HEK293 (cell line): ENCODE results near the gene IGLON5.
A peak's percentile ranks its signal among the peaks of the same experiment; 100 is the strongest.

Experiments
- CTCF ChIA-PET: fragments of 350-600 bp; formaldehyde crosslinking; extraction: SDS; loops from one replicate; lab custom pipeline; 2021; ENCODE audit warnings: antibody characterized with exemption; lab: Yijun Ruan, JAX
- POLR2A ChIA-PET: fragments of 300-600 bp; formaldehyde crosslinking; extraction: SDS; loops from one replicate; lab custom pipeline; 2020; ENCODE audit warnings: antibody characterized with exemption, inconsistent platforms; lab: Yijun Ruan, JAX
- H3K27ac ChIP-seq: fragments of 200-500 bp; sonication (Bioruptor generic); 2 replicates; pipeline ENCODE4 v1.5.1; 2014; ENCODE audit warnings: low read depth, low read length, control low read depth, inconsistent platforms; ENCODE audit errors: extremely low read depth
- H3K36me3 ChIP-seq, 2 experiments: fragments of 200-500 bp in 1 of 2; sonication (Bioruptor generic) in 1 of 2; 1 replicate in 1 of 2; 2 replicates in 1 of 2; pipeline ENCODE4 v1.5.1; 2014 to 2017; ENCODE audit warnings: inconsistent platforms in 2 of 2, low read length in 2 of 2; ENCODE audit not compliant: control insufficient read depth in 2 of 2, insufficient read depth in 1 of 2
- H3K4me1 ChIP-seq: fragments of 200-500 bp; sonication (Bioruptor generic); 2 replicates; pipeline ENCODE4 v1.5.1; 2014; ENCODE audit warnings: mild to moderate bottlenecking, low read length, inconsistent platforms; ENCODE audit not compliant: control insufficient read depth, insufficient read depth
- H3K4me3 ChIP-seq: 2 replicates; pipeline ENCODE4 v1.5.1; 2011; ENCODE audit warnings: low read depth, mild to moderate bottlenecking, control low read depth, low read length, moderate library complexity
- H3K9me3 ChIP-seq: fragments of 200-500 bp; sonication (Bioruptor generic); 2 replicates; pipeline ENCODE4 v1.5.1; 2014; ENCODE audit warnings: low read depth, low read length, inconsistent platforms; ENCODE audit not compliant: control insufficient read depth, insufficient read depth
- GFI1B ChIP-seq: fragments of 450-650 bp; formaldehyde crosslinking; IDR thresholded peaks from 2 replicates; pipeline ENCODE4 v1.5.1; 2016; ENCODE audit warnings: missing biosample characterization, missing genetic modification characterization
- GLIS2 ChIP-seq: fragments of 450-650 bp; formaldehyde crosslinking; IDR thresholded peaks from 2 replicates; pipeline ENCODE4 v1.5.1; 2016; ENCODE audit warnings: missing biosample characterization, missing genetic modification characterization
- KLF16 ChIP-seq: fragments of 450-650 bp; formaldehyde crosslinking; IDR thresholded peaks from 2 replicates; pipeline ENCODE4 v1.5.1; 2017; ENCODE audit warnings: missing biosample characterization, missing genetic modification characterization
- MEIS1 ChIP-seq: sonication (generic); formaldehyde crosslinking; IDR thresholded peaks from 2 replicates; pipeline ENCODE4 v1.8.1; 2022; ENCODE audit warnings: missing genetic modification reagents, mild to moderate bottlenecking, borderline replicate concordance
- OSR2 ChIP-seq: fragments of 450-650 bp; formaldehyde crosslinking; IDR thresholded peaks from 2 replicates; pipeline ENCODE4 v1.5.1; 2016; ENCODE audit warnings: missing biosample characterization, missing genetic modification characterization
- REPIN1 ChIP-seq: fragments of 450-650 bp; formaldehyde crosslinking; IDR thresholded peaks from 2 replicates; pipeline ENCODE4 v1.5.1; 2017; ENCODE audit warnings: missing biosample characterization, missing genetic modification characterization, low read depth
- ZBTB21 ChIP-seq: fragments of 450-650 bp; formaldehyde crosslinking; IDR thresholded peaks from 2 replicates; pipeline ENCODE4 v1.5.1; 2017; ENCODE audit warnings: missing biosample characterization, missing genetic modification characterization
- ZBTB8A ChIP-seq: fragments of 450-650 bp; formaldehyde crosslinking; IDR thresholded peaks from 2 replicates; pipeline ENCODE4 v1.5.1; 2016; ENCODE audit warnings: missing biosample characterization, missing genetic modification characterization
- ZEB2 ChIP-seq: fragments of 450-650 bp; formaldehyde crosslinking; IDR thresholded peaks from 2 replicates; pipeline ENCODE4 v1.5.1; 2016; ENCODE audit warnings: missing biosample characterization, missing genetic modification characterization
- ZFHX2 ChIP-seq: fragments of 450-650 bp; formaldehyde crosslinking; conservative IDR thresholded peaks from 2 replicates; pipeline ENCODE4 v1.5.1; 2016; ENCODE audit warnings: missing biosample characterization, missing genetic modification characterization
- ZNF157 ChIP-seq: fragments of 450-650 bp; formaldehyde crosslinking; IDR thresholded peaks from 2 replicates; pipeline ENCODE4 v1.5.1; 2016; ENCODE audit warnings: missing biosample characterization, missing genetic modification characterization
- ZNF169 ChIP-seq: fragments of 450-650 bp; formaldehyde crosslinking; IDR thresholded peaks from 2 replicates; pipeline ENCODE4 v1.5.1; 2016; ENCODE audit warnings: missing biosample characterization, missing genetic modification characterization
- ZNF19 ChIP-seq: fragments of 450-650 bp; formaldehyde crosslinking; IDR thresholded peaks from 2 replicates; pipeline ENCODE4; 2016; ENCODE audit warnings: missing biosample characterization, missing genetic modification characterization, low read depth
- ZNF214 ChIP-seq: fragments of 450-650 bp; formaldehyde crosslinking; IDR thresholded peaks from 2 replicates; pipeline ENCODE4 v1.5.1; 2017; ENCODE audit warnings: missing biosample characterization, mild to moderate bottlenecking, missing genetic modification characterization, borderline replicate concordance
- ZNF335 ChIP-seq: fragments of 450-650 bp; formaldehyde crosslinking; conservative IDR thresholded peaks from 2 replicates; pipeline ENCODE4 v1.5.1; 2016; ENCODE audit warnings: missing biosample characterization, missing genetic modification characterization
- ZNF366 ChIP-seq: fragments of 450-650 bp; formaldehyde crosslinking; conservative IDR thresholded peaks from 2 replicates; pipeline ENCODE4 v1.5.1; 2016; ENCODE audit warnings: missing biosample characterization, missing genetic modification characterization
- ZNF37A ChIP-seq: fragments of 450-650 bp; IDR thresholded peaks from 2 replicates; pipeline ENCODE4 v1.5.1; 2018; ENCODE audit warnings: missing biosample characterization, missing genetic modification characterization
- ZNF416 ChIP-seq: fragments of 450-650 bp; formaldehyde crosslinking; IDR thresholded peaks from 2 replicates; pipeline ENCODE4 v1.5.1; 2016; ENCODE audit warnings: missing biosample characterization, missing genetic modification characterization
- ZNF560 ChIP-seq: fragments of 450-650 bp; formaldehyde crosslinking; IDR thresholded peaks from 2 replicates; pipeline ENCODE4 v1.5.1; 2017; ENCODE audit warnings: missing biosample characterization, missing genetic modification characterization, borderline replicate concordance
- ZNF561 ChIP-seq: fragments of 450-650 bp; IDR thresholded peaks from 2 replicates; pipeline ENCODE4 v1.5.1; 2018; ENCODE audit warnings: missing biosample characterization, missing genetic modification characterization, borderline replicate concordance
- ZNF585B ChIP-seq: fragments of 450-650 bp; formaldehyde crosslinking; IDR thresholded peaks from 2 replicates; pipeline ENCODE4 v1.5.1; 2016; ENCODE audit warnings: missing biosample characterization, missing genetic modification characterization
- ZNF654 ChIP-seq: fragments of 450-650 bp; formaldehyde crosslinking; IDR thresholded peaks from 2 replicates; pipeline ENCODE4 v1.5.1; 2016; ENCODE audit warnings: low read depth, missing biosample characterization, missing genetic modification characterization
- ZNF660 ChIP-seq: fragments of 450-650 bp; IDR thresholded peaks from 2 replicates; pipeline ENCODE4 v1.5.1; 2018; ENCODE audit warnings: missing biosample characterization, mild to moderate bottlenecking, missing genetic modification characterization
- ZNF777 ChIP-seq: fragments of 450-650 bp; formaldehyde crosslinking; IDR thresholded peaks from 2 replicates; pipeline ENCODE4 v1.5.1; 2017; ENCODE audit warnings: missing biosample characterization, missing genetic modification characterization, borderline replicate concordance
- TF ChIP-seq, protein P1 (sequence below): fragments of 450-650 bp; formaldehyde crosslinking; IDR thresholded peaks from 2 replicates; pipeline ENCODE4 v1.5.1; 2016; ENCODE audit warnings: missing biosample characterization, missing genetic modification characterization
- TF ChIP-seq, protein P2 (sequence below): fragments of 450-650 bp; formaldehyde crosslinking; IDR thresholded peaks from 2 replicates; pipeline ENCODE4 v1.5.1; 2016; ENCODE audit warnings: missing biosample characterization, missing genetic modification characterization
- TF ChIP-seq, protein P3 (sequence below): fragments of 450-650 bp; formaldehyde crosslinking; optimal IDR thresholded peaks from 2 replicates; pipeline ENCODE3; 2016; ENCODE audit warnings: missing biosample characterization, mild to moderate bottlenecking, missing genetic modification characterization
- TF ChIP-seq, protein P4 (sequence below): fragments of 450-650 bp; IDR thresholded peaks from 2 replicates; pipeline ENCODE4 v1.5.1; 2018; ENCODE audit warnings: missing biosample characterization, mild to moderate bottlenecking, missing genetic modification characterization

The IGLON5 gene

GRCh38 chr19:51338563-51339312 lies 27.3 kb downstream of the IGLON5 start (continued):
- TF ChIP-seq GFI1B (tag by site-specific recombination) (no peak), GLIS2 (tag by site-specific recombination) (peak; percentile 69), ZEB2 (tag by site-specific recombination) (peak; percentile 52; the same call in 1 of the 2 replicates), ZNF660 (tag by site-specific recombination) (0 out of 2 replicates have a peak, but pooled peaks have one; percentile 42), ZFHX2 (tag by site-specific recombination) (peak; percentile 50), OSR2 (no peak), ZNF654 (tag by site-specific recombination) (peak; percentile 46), ZNF214 (no peak), ZNF37A (no peak), ZNF335 (tag by site-specific recombination) (peak; percentile 1; the same call in 1 of the 2 replicates), ZBTB21 (tag by site-specific recombination) (no peak), KLF16 (tag by site-specific recombination) (peak; percentile 67), ZNF561 (tag by site-specific recombination) (peak; percentile 50; the same call in 1 of the 2 replicates), ZNF777 (no peak), ZNF157 (tag by site-specific recombination) (no peak)
- TF ChIP-seq, protein P1, sequence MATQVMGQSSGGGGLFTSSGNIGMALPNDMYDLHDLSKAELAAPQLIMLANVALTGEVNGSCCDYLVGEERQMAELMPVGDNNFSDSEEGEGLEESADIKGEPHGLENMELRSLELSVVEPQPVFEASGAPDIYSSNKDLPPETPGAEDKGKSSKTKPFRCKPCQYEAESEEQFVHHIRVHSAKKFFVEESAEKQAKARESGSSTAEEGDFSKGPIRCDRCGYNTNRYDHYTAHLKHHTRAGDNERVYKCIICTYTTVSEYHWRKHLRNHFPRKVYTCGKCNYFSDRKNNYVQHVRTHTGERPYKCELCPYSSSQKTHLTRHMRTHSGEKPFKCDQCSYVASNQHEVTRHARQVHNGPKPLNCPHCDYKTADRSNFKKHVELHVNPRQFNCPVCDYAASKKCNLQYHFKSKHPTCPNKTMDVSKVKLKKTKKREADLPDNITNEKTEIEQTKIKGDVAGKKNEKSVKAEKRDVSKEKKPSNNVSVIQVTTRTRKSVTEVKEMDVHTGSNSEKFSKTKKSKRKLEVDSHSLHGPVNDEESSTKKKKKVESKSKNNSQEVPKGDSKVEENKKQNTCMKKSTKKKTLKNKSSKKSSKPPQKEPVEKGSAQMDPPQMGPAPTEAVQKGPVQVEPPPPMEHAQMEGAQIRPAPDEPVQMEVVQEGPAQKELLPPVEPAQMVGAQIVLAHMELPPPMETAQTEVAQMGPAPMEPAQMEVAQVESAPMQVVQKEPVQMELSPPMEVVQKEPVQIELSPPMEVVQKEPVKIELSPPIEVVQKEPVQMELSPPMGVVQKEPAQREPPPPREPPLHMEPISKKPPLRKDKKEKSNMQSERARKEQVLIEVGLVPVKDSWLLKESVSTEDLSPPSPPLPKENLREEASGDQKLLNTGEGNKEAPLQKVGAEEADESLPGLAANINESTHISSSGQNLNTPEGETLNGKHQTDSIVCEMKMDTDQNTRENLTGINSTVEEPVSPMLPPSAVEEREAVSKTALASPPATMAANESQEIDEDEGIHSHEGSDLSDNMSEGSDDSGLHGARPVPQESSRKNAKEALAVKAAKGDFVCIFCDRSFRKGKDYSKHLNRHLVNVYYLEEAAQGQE (tag by site-specific recombination): no peak
- TF ChIP-seq, protein P2, sequence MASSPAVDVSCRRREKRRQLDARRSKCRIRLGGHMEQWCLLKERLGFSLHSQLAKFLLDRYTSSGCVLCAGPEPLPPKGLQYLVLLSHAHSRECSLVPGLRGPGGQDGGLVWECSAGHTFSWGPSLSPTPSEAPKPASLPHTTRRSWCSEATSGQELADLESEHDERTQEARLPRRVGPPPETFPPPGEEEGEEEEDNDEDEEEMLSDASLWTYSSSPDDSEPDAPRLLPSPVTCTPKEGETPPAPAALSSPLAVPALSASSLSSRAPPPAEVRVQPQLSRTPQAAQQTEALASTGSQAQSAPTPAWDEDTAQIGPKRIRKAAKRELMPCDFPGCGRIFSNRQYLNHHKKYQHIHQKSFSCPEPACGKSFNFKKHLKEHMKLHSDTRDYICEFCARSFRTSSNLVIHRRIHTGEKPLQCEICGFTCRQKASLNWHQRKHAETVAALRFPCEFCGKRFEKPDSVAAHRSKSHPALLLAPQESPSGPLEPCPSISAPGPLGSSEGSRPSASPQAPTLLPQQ (tag by site-specific recombination): no peak

- H3K27ac ChIP-seq: no peak overlapping the region
- no peaks in the 10 kb centered on the region for H3K36me3 ChIP-seq
- TF ChIP-seq, protein P3, sequence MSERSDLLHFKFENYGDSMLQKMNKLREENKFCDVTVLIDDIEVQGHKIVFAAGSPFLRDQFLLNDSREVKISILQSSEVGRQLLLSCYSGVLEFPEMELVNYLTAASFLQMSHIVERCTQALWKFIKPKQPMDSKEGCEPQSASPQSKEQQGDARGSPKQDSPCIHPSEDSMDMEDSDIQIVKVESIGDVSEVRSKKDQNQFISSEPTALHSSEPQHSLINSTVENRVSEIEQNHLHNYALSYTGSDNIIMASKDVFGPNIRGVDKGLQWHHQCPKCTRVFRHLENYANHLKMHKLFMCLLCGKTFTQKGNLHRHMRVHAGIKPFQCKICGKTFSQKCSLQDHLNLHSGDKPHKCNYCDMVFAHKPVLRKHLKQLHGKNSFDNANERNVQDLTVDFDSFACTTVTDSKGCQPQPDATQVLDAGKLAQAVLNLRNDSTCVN (tag by site-specific recombination): no peak
- TF ChIP-seq ZNF169: 0 out of 2 replicates have a peak, but pooled peaks have one; percentile 29
- 0 out of 2 replicates have a peak, but pooled peaks have one; percentile 55 for TF ChIP-seq ZNF416 (tag by site-specific recombination)
- TF ChIP-seq GFI1B (tag by site-specific recombination): no peak
- TF ChIP-seq ZNF366 (tag by site-specific recombination): peak; percentile 57
- TF ChIP-seq ZNF19 (tag by site-specific recombination): no peak
- TF ChIP-seq ZNF585B (tag by site-specific recombination): no peak
- TF ChIP-seq, protein P4, sequence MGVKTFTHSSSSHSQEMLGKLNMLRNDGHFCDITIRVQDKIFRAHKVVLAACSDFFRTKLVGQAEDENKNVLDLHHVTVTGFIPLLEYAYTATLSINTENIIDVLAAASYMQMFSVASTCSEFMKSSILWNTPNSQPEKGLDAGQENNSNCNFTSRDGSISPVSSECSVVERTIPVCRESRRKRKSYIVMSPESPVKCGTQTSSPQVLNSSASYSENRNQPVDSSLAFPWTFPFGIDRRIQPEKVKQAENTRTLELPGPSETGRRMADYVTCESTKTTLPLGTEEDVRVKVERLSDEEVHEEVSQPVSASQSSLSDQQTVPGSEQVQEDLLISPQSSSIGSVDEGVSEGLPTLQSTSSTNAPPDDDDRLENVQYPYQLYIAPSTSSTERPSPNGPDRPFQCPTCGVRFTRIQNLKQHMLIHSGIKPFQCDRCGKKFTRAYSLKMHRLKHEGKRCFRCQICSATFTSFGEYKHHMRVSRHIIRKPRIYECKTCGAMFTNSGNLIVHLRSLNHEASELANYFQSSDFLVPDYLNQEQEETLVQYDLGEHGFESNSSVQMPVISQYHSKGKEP (tag by site-specific recombination): no peak
- TF ChIP-seq REPIN1 (tag by site-specific recombination): no peak
- no peak for TF ChIP-seq ZBTB8A (tag by site-specific recombination)
- no peak for TF ChIP-seq MEIS1 (CRISPR knock-in tag)
- no peak for TF ChIP-seq ZNF560
These were observed 27.9 kb downstream of the IGLON5 start for GRCh38 chr19:51339313-51339686.

More at GRCh38 chr19:51339313-51339686, 27.9 kb downstream of the IGLON5 start:
- 0 out of 2 replicates have a peak, but pooled peaks cover 8% of the 10 kb centered on the region for H3K4me1 ChIP-seq
- POLR2A ChIA-PET: interaction anchor here (0.6 to 2.2 kb wide), 29 partner anchors 9 to 609 kb away, joined by 3 to 37 read pairs (median 4); partner anchors contain the start of genes ETFB, LIM2 and NKG7
- peak overlapping the region; percentile 82 for H3K4me3 ChIP-seq
- CTCF ChIA-PET: interaction anchor here (0.6 to 3.1 kb wide), 14 partner anchors 8 to 438 kb away, joined by 3 to 15 read pairs (median 3); no protein-coding TSS in a partner anchor
- no peaks in the 10 kb centered on the region for H3K9me3 ChIP-seq
